Bronchial epithelial cell (primary cell): ENCODE data around the gene HGS. TPM values are rescaled to one million over a fixed set of nuclear protein-coding genes. Genes with fewer than 3 reads are reported as not detected.

ENCODE experiments used
- DNase-seq: peaks from one replicate; pipeline ENCODE4 v3.0.0-alpha.2; 2010; ENCODE audit warnings: low read depth
- FAIRE-seq: peaks from 2 replicates; lab custom pipeline; 2011; peaks lifted over from hg19 to GRCh38; lab: Jason Lieb, UNC
- H3K27me3 ChIP-seq: 2 replicates; pipeline ENCODE4 v1.5.1; 2011; ENCODE audit warnings: low read length; ENCODE audit not compliant: control insufficient read depth, insufficient read depth
- H3K36me3 ChIP-seq: 2 replicates; pipeline ENCODE4 v1.5.1; 2011; ENCODE audit warnings: low read length; ENCODE audit not compliant: control insufficient read depth, insufficient read depth
- H3K4me3 ChIP-seq: 2 replicates; pipeline ENCODE4 v1.5.1; 2011; ENCODE audit warnings: mild to moderate bottlenecking, low read depth, low read length, control low read depth
- total RNA-seq: library from RNA; depleted of rRNA; stranded (reverse); fragments of >200 nt; gene quantifications from 2 replicates; pipeline ENCODE4 v1.2.1, GENCODE V29; 2014
- TF ChIP-seq, protein P1 (sequence below): IDR thresholded peaks from 2 replicates; pipeline ENCODE4 v1.5.1; 2011; ENCODE audit warnings: mild to moderate bottlenecking, moderate library complexity, low read length, control low read depth, inconsistent platforms; ENCODE audit not compliant: insufficient read depth, severe bottlenecking

Gene HGS
- total RNA-seq, 1 donor from 2014 or later, result 77.7 TPM

GRCh38 chr17:81666342-81667191 is 17.2 kb upstream of the HGS start, which contains the start of the genes CCDC137 and OXLD1:
Gene CCDC137, plus strand, starts transcription at chr17:81666737. Its CDS starts 30 bp downstream, at chr17:81666767.
Gene OXLD1, minus strand, starts transcription at chr17:81666605. Its CDS starts 28 bp downstream, at chr17:81666577.
- H3K4me3 ChIP-seq, result peak within 1 kb of the TSS; percentile 76
- peaks cover 23% of the 10 kb centered on the region for H3K36me3 ChIP-seq
- no peaks in the 10 kb centered on the region for H3K27me3 ChIP-seq
- FAIRE-seq (no peak), DNase-seq (peak; percentile 89)
- TF ChIP-seq, protein P1, sequence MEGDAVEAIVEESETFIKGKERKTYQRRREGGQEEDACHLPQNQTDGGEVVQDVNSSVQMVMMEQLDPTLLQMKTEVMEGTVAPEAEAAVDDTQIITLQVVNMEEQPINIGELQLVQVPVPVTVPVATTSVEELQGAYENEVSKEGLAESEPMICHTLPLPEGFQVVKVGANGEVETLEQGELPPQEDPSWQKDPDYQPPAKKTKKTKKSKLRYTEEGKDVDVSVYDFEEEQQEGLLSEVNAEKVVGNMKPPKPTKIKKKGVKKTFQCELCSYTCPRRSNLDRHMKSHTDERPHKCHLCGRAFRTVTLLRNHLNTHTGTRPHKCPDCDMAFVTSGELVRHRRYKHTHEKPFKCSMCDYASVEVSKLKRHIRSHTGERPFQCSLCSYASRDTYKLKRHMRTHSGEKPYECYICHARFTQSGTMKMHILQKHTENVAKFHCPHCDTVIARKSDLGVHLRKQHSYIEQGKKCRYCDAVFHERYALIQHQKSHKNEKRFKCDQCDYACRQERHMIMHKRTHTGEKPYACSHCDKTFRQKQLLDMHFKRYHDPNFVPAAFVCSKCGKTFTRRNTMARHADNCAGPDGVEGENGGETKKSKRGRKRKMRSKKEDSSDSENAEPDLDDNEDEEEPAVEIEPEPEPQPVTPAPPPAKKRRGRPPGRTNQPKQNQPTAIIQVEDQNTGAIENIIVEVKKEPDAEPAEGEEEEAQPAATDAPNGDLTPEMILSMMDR, result no peak

GRCh38 chr17:81667754-81668153 is 16.1 kb upstream of the HGS start:
- H3K4me3 ChIP-seq, result no peak overlapping the region
- no peak for FAIRE-seq
- TF ChIP-seq, protein P1, result peak; percentile 38
- DNase-seq, result peak; percentile 52
- peaks cover 34% of the 10 kb centered on the region for H3K36me3 ChIP-seq
- H3K27me3 ChIP-seq, result no peaks in the 10 kb centered on the region

- DNase-seq (no peak), FAIRE-seq (no peak)
- H3K4me3 ChIP-seq, result no peak overlapping the region
- no peaks in the 10 kb centered on the region for H3K27me3 ChIP-seq
- TF ChIP-seq, protein P1, result no peak
- peaks cover 35% of the 10 kb centered on the region for H3K36me3 ChIP-seq
These were observed 11.3 kb upstream of the HGS start for GRCh38 chr17:81672504-81672903.

DNA sequence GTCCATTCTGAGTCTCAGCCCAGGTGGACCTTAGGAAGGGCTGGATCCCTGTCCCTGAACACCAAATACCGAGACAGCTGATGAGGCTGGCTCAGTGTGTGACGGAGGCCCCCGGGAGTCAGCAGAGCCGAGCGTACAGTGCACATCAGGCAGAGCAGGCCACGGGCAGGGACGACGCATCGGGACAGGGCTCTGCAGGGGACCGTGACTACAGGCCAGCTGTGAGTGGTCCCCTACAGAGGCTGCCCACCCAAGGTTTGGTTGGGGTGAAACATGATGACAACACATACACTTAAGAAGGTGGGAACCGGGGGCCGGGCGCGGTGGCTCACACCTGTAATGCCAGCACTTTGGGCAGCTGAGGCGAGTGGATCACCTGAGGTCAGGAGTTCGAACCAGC is 10.9 kb upstream of the HGS start:
- no peak for DNase-seq
- Histone ChIP-seq H3K27me3 (no peaks in the 10 kb centered on the region), H3K36me3 (peaks cover 35% of the 10 kb centered on the region), H3K4me3 (no peak overlapping the region)
- FAIRE-seq, result no peak
- TF ChIP-seq, protein P1, result no peak

DNA sequence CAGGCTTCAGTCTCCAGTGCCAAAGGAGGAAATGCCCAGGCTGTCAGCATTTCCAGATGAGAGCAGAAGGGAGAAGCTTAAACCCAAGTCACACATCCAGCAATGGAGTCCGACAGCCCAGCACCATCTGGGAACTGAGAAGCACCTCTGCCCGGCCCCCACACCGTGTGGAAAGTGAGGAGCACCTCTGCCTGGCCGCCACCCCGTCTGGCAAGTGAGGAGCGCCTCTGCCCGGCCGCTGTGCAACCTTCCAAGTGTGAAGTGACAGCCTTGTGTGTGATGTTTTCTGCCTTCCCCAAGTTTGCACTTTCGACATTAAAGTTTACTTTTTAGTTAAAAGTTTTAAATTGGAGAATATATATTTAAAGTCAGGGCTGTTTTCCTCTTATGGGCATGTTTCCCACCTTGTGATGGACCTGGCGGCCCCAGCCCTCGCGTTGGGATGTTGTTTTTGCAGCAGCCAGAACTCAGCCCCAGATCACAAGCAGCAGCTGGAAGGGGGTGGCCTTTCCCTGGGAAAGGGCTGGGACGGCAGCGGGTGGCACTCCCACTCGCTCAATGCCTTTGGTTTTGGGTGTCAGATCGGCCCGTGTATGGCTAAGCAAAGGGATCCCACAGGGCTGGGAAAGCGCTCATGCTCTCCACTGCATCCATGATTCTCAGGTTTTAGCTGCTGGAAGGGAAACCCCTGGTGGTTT is 10.1 kb upstream of the HGS start:
- DNase-seq (no peak), FAIRE-seq (no peak)
- no peak overlapping the region for H3K4me3 ChIP-seq
- TF ChIP-seq, protein P1, result no peak
- no peaks in the 10 kb centered on the region for H3K27me3 ChIP-seq
- H3K36me3 ChIP-seq, result peaks cover 34% of the 10 kb centered on the region
